Right cardiac atrium (tissue), 5 donors: Measurements from ENCODE around the gene CNTLN. TPM values are rescaled to one million over a fixed set of nuclear protein-coding genes. Genes with fewer than 3 reads are reported as not detected.
A peak's percentile ranks its signal among the peaks of the same experiment; 100 is the strongest.

Source experiments
- ATAC-seq, 2 donors: fragments of 200-7000 bp; cut with Tn5 transposase; one replicate each; pipeline versions ENCODE4 v1.8.0 to v1.9.1; 2020; ENCODE audit warnings: moderate library complexity in 2 of 2, mild to moderate bottlenecking in 1 of 2
- DNase-seq, 3 donors: peaks; one replicate each; pipeline ENCODE4 v3.0.0-alpha.2; 2020
- H3K27ac ChIP-seq: one replicate; pipeline ENCODE4 v1.5.1; 2013; ENCODE audit warnings: mild to moderate bottlenecking, low read length, control low read depth, moderate library complexity
- H3K27me3 ChIP-seq: one replicate; pipeline ENCODE4 v1.6.1; 2013; ENCODE audit not compliant: control insufficient read depth, insufficient read depth
- H3K4me1 ChIP-seq: one replicate; pipeline ENCODE4 v1.6.1; 2013; ENCODE audit warnings: low read length; ENCODE audit not compliant: control insufficient read depth, insufficient read depth
- H3K4me3 ChIP-seq: one replicate; pipeline ENCODE4 v1.5.1; 2013; ENCODE audit warnings: low read length, control low read depth
- H3K9me3 ChIP-seq: one replicate; pipeline ENCODE4 v1.6.1; 2013; ENCODE audit warnings: low read length; ENCODE audit not compliant: control insufficient read depth
- WGBS: extraction: QIAGEN DNeasy Blood & Tissue Kit; methylation state at CpG from one replicate; pipeline ENCODE4 v1.1.7; 2013; 5-methylcytosine and 5-hydroxymethylcytosine counted together
- intact Hi-C, 4 donors: fragments of 100-400 bp; cut with DNase I; formaldehyde crosslinking; loops; one replicate each; pipeline versions ENCODE4 v1.11.0 to v1.14.0; 2022 to 2023
- polyA plus RNA-seq: library from polyadenylated mRNA; stranded (reverse); fragments of 200-250 nt; gene quantifications from one replicate; pipeline ENCODE4 v1.2.3, GENCODE V29; 2013
- total RNA-seq, 4 donors: library from RNA; stranded (reverse); fragmentation: NEBNext Ultra II Directional; extraction: Animal tissue kit (Norgen Biotek cat#: 25700); gene quantifications; one replicate each; pipeline ENCODE4 v1.2.1, GENCODE V29; 2021
- donor health status: healthy with polysubstance abuse.
- donor health status: DM: no; HTN: yes; CAD: no.
- donor health status: DM: no; HTN: no; CAD: no.
- donor health status: DM: no; HTN: yes; CAD: no; lungs with severe emphysema.
- donor health status: DM: yes; HTN: yes; CAD: no.

Gene CNTLN
- total and polyA plus RNA-seq, 5 donors: 2.0 to 6.9 (median 5.3) TPM

GRCh38 chr9:17185481-17186029 lies 50.7 kb downstream of the CNTLN start:
- Histone ChIP-seq H3K4me3 (no peak overlapping the region), H3K4me1 (no peaks in the 10 kb centered on the region), H3K27me3 (no peaks in the 10 kb centered on the region), H3K9me3 (no peaks in the 10 kb centered on the region), H3K27ac (no peak overlapping the region)
- 74% methylated on average over 3 of the region's 3 CpGs for WGBS
- intact Hi-C loops: no loop called here
- ATAC-seq: no peak
- DNase-seq: no peak

- no peak overlapping the region for H3K4me3 ChIP-seq
- H3K9me3 ChIP-seq: no peaks in the 10 kb centered on the region
- no peaks in the 10 kb centered on the region for H3K27me3 ChIP-seq
- no peak overlapping the region for H3K27ac ChIP-seq
- intact Hi-C loops: no loop called here
- ATAC-seq (no peak), DNase-seq (no peak)
- no peaks in the 10 kb centered on the region for H3K4me1 ChIP-seq
Measured at GRCh38 chr9:17191082-17191481, 56.2 kb downstream of the CNTLN start.

GRCh38 chr9:17204611-17205152 lies 69.8 kb downstream of the CNTLN start:
- ATAC-seq: no peak
- no peak overlapping the region for H3K27ac ChIP-seq
- no peaks in the 10 kb centered on the region for H3K9me3 ChIP-seq
- DNase-seq: peak in 1 of 3 donors; percentile 29
- intact Hi-C loops: no loop called here
- no peaks in the 10 kb centered on the region for H3K27me3 ChIP-seq
- WGBS: 47% methylated on average over 8 of the region's 8 CpGs
- H3K4me3 ChIP-seq: no peak overlapping the region
- no peaks in the 10 kb centered on the region for H3K4me1 ChIP-seq

- ATAC-seq (no peak), DNase-seq (no peak)
- H3K9me3 ChIP-seq: no peaks in the 10 kb centered on the region
- no peaks in the 10 kb centered on the region for H3K27me3 ChIP-seq
- intact Hi-C loops: no loop called here
- WGBS: 83% methylated on average over 3 of the region's 3 CpGs
- no peak overlapping the region for H3K4me3 ChIP-seq
- no peak overlapping the region for H3K27ac ChIP-seq
- H3K4me1 ChIP-seq: no peaks in the 10 kb centered on the region
Measured at GRCh38 chr9:17216011-17216410, 81.2 kb downstream of the CNTLN start.

- WGBS: 83% methylated on average over 2 of the region's 2 CpGs
- H3K27ac ChIP-seq: no peak overlapping the region
- DNase-seq: no peak
- no peak overlapping the region for H3K4me3 ChIP-seq
- H3K4me1 ChIP-seq: no peaks in the 10 kb centered on the region
- no peak for ATAC-seq
- no peaks in the 10 kb centered on the region for H3K27me3 ChIP-seq
- H3K9me3 ChIP-seq: no peaks in the 10 kb centered on the region
- intact Hi-C loops: no loop called here
Measured at GRCh38 chr9:17216646-17217045, 81.8 kb downstream of the CNTLN start.

GRCh38 chr9:17217272-17217671 lies 82.4 kb downstream of the CNTLN start:
- intact Hi-C loops: no loop called here
- no peak overlapping the region for H3K4me3 ChIP-seq
- DNase-seq (no peak), ATAC-seq (no peak)
- no peaks in the 10 kb centered on the region for H3K27me3 ChIP-seq
- H3K9me3 ChIP-seq: no peaks in the 10 kb centered on the region
- no peaks in the 10 kb centered on the region for H3K4me1 ChIP-seq
- H3K27ac ChIP-seq: no peak overlapping the region
- 66% methylated on average over 2 of the region's 2 CpGs for WGBS

- DNase-seq (no peak), ATAC-seq (no peak)
- Histone ChIP-seq H3K4me1 (no peaks in the 10 kb centered on the region), H3K4me3 (no peak overlapping the region), H3K27me3 (no peaks in the 10 kb centered on the region), H3K27ac (no peak overlapping the region), H3K9me3 (no peaks in the 10 kb centered on the region)
- intact Hi-C loops: no loop called here
Measured at GRCh38 chr9:17219261-17219660, 84.4 kb downstream of the CNTLN start.

- 96% methylated on average over 7 of the region's 7 CpGs for WGBS
Measured at GRCh38 chr9:17222932-17223331, 88.1 kb downstream of the CNTLN start.

GRCh38 chr9:17225407-17225806 lies 90.6 kb downstream of the CNTLN start:
- DNase-seq (no peak), ATAC-seq (no peak)
- Histone ChIP-seq H3K4me1 (no peaks in the 10 kb centered on the region), H3K4me3 (no peak overlapping the region), H3K27ac (no peak overlapping the region), H3K9me3 (no peaks in the 10 kb centered on the region), H3K27me3 (no peaks in the 10 kb centered on the region)
- intact Hi-C loops: no loop called here
- 95% methylated on average over 1 of the region's 1 CpG for WGBS

More at GRCh38 chr9:17222932-17223331, 88.1 kb downstream of the CNTLN start:
- intact Hi-C loops: no loop called here
- no peak for DNase-seq
- H3K27ac ChIP-seq: no peak overlapping the region
- no peaks in the 10 kb centered on the region for H3K4me1 ChIP-seq
- no peak for ATAC-seq
- no peaks in the 10 kb centered on the region for H3K27me3 ChIP-seq
- H3K4me3 ChIP-seq: no peak overlapping the region
- no peaks in the 10 kb centered on the region for H3K9me3 ChIP-seq

GRCh38 chr9:17229945-17230560 lies 95.2 kb downstream of the CNTLN start:
- 98% methylated on average over 4 of the region's 4 CpGs for WGBS
- Histone ChIP-seq H3K4me3 (no peak overlapping the region), H3K9me3 (no peaks in the 10 kb centered on the region), H3K27ac (no peak overlapping the region), H3K4me1 (no peaks in the 10 kb centered on the region), H3K27me3 (no peaks in the 10 kb centered on the region)
- DNase-seq: no peak
- intact Hi-C loops: no loop called here
- ATAC-seq: no peak

- H3K4me1 ChIP-seq: no peaks in the 10 kb centered on the region
- intact Hi-C loops: no loop called here
- H3K4me3 ChIP-seq: no peak overlapping the region
- H3K27me3 ChIP-seq: no peaks in the 10 kb centered on the region
- ATAC-seq: no peak
- DNase-seq: no peak
- no peak overlapping the region for H3K27ac ChIP-seq
- no peaks in the 10 kb centered on the region for H3K9me3 ChIP-seq
- WGBS: 79% methylated on average over 1 of the region's 1 CpG
Measured at GRCh38 chr9:17230646-17231045, 95.8 kb downstream of the CNTLN start.

- intact Hi-C loops: no loop called here
- DNase-seq (no peak), ATAC-seq (no peak)
- Histone ChIP-seq H3K9me3 (no peaks in the 10 kb centered on the region), H3K4me1 (no peaks in the 10 kb centered on the region), H3K27me3 (no peaks in the 10 kb centered on the region), H3K4me3 (no peak overlapping the region), H3K27ac (no peak overlapping the region)
- 84% methylated on average over 2 of the region's 2 CpGs for WGBS
Measured at GRCh38 chr9:17236147-17236546, 101.3 kb downstream of the CNTLN start.
